Hematopoietic multipotent progenitor cell treated with erythropoietin and hydrocortisone succinate and interleukin-3 and kit ligand, for 8 days (in vitro differentiated cells): ENCODE data around the gene ENTPD1.
A peak's percentile ranks its signal among the peaks of the same experiment; 100 is the strongest.
"Not testable (repeated sequence)": the region's sequence is repeated elsewhere in the genome, so short reads cannot be mapped to it uniquely, and the experiment has no call there.

Experiments used
- DNase-seq: peaks from one replicate; pipeline ENCODE4 v3.0.0-alpha.2; 2015

Gene ENTPD1

GRCh38 chr10:95873139-95873538 lies 117.2 kb downstream of the ENTPD1 start:
- no peak for DNase-seq

DNA sequence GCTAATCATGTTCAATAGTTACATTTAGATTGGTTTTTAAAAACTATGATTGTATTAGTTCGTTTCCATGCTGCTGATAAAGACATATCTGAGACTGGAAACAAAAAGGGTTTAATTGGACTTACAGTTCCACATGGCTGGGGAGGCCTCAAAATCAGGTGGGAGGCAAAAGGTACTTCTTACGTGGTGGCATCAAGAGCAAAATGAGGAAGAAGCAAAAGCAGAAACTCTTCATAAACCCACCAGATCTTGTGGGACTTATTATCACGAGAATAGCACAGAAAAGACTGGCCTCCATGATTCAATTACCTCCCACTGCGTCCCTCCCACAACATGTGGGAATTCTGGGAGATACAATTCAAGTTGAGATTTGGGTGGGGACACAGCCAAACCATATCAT lies 117.7 kb downstream of the ENTPD1 start:
- no peak for DNase-seq

- not testable (repeated sequence) for DNase-seq
Measured at GRCh38 chr10:95874783-95875182, 118.8 kb downstream of the ENTPD1 start.

GRCh38 chr10:95876756-95877155 lies 120.8 kb downstream of the ENTPD1 start:
- DNase-seq = no peak

- DNase-seq = no peak
Measured at GRCh38 chr10:95877881-95878280, 121.9 kb downstream of the ENTPD1 start.

DNA sequence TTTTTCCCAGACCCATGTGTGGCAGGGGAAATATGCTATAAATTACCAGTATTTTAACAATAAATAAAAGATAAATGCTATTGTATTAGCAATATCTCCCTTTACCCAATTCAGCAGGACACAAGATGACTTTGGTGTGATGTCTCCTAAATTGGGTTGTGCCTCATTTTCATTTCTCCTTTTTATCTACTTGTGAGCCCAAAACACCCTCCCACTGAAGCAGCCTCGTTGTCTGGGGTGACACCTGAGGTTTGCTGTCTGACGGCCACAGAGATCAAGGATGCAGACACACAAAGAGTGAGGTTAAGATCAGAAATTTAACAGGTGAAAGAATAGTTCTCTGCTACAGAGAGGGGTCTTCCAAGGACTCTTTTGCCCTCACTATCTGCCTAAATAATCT lies 124.7 kb downstream of the ENTPD1 start:
- no peak for DNase-seq

- DNase-seq = no peak
Measured at GRCh38 chr10:95881316-95881715, 125.4 kb downstream of the ENTPD1 start.

DNA sequence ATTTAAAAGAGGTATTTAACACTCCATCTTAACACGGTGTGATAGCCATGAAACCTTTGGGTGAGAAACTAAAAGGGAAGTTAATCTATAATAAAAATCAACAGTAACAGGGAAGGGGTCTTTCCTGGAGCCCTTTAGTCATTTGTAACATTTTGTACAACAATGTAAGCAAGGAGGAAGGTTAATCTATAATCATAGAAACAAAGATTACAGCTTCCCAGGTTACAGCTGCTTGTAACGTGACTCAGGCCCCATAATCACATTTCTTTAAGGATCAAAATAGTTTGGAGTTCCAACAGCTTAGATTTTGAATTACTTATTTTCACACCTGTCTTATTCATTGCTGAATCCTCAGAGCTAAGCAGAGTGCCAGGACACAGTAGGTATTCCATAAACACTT lies 133.9 kb downstream of the ENTPD1 start:
- no peak for DNase-seq

- DNase-seq = no peak
Measured at GRCh38 chr10:95896071-95896850, 140.3 kb downstream of the ENTPD1 start.

- not testable (repeated sequence) for DNase-seq
Measured at GRCh38 chr10:95905897-95906580, 150.1 kb downstream of the ENTPD1 start.

- peak; percentile 80 for DNase-seq
Measured at GRCh38 chr10:95906677-95907455, 150.9 kb downstream of the ENTPD1 start.

GRCh38 chr10:95907456-95908253 lies 151.7 kb downstream of the ENTPD1 start, which contains the start of gene CC2D2B:
Gene CC2D2B, plus strand, starts transcription at chr10:95907975. Its CDS starts 3,349 bp downstream, at chr10:95911324.
- peak; percentile 82 for DNase-seq

- no peak for DNase-seq
Measured at GRCh38 chr10:95908450-95908849, 152.5 kb downstream of the ENTPD1 start.

DNA sequence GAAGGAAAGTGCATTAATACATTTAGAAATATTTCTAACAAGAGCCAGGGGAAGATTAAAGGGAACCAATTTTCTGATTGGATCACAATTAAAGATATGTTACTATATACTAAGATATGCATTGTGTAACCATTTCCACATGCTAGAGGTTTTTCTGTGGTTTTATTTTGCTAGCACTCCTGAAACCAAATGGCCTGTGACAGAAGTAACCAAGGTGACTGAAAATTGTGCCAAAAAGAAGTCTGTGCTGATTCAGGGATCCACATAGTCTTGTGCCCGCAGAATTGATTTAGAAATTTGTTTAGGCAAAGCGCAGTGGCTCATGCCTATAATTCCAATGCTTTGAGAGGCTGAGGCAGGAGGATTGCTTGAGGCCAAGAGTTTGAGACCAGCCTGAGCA lies 153.6 kb downstream of the ENTPD1 start:
- DNase-seq = no peak

- not testable (repeated sequence) for DNase-seq
Measured at GRCh38 chr10:95916039-95916438, 160.1 kb downstream of the ENTPD1 start.
